Spleen (tissue), 11 donors: Measurements from ENCODE around the gene CACNA1H. TPM values are rescaled to one million over a fixed set of nuclear protein-coding genes. Genes with fewer than 3 reads are reported as not detected.
"Not testable (repeated sequence)": the region's sequence is repeated elsewhere in the genome, so short reads cannot be mapped to it uniquely, and the experiment has no call there.

Experiments
- DNase-seq: peaks from one replicate; pipeline ENCODE4 v3.0.0-alpha.2; 2020
- H3K27ac ChIP-seq, 8 donors: fragments of 200-600 bp; sonication (generic) in 7 of 8; 1 replicate in 4 of 8; 2 replicates in 4 of 8; pipeline versions ENCODE4 v1.5.0 to v1.8.0; 2016 to 2021; ENCODE audit warnings: inconsistent platforms in 4 of 8, mild to moderate bottlenecking in 4 of 8, moderate library complexity in 1 of 8
- H3K27me3 ChIP-seq, 7 donors: fragments of 200-600 bp; sonication (generic) in 6 of 7; replicated peaks in 1 of 7; 1 replicate in 4 of 7; 2 replicates in 3 of 7; pipeline versions ENCODE4 v1.5.0 to v1.8.0; 2016 to 2021; ENCODE audit warnings: inconsistent platforms in 3 of 7, mild to moderate bottlenecking in 1 of 7
- H3K36me3 ChIP-seq, 6 donors: fragments of 200-600 bp; sonication (generic) in 5 of 6; 1 replicate in 4 of 6; 2 replicates in 2 of 6; pipeline versions ENCODE4 v1.5.0 to v1.8.0; 2016 to 2021; ENCODE audit warnings: inconsistent platforms in 2 of 6
- H3K4me1 ChIP-seq, 6 donors: fragments of 200-600 bp; sonication (generic) in 5 of 6; 1 replicate in 3 of 6; 2 replicates in 3 of 6; pipeline versions ENCODE4 v1.5.0 to v1.8.0; 2016 to 2021; ENCODE audit warnings: inconsistent platforms in 3 of 6
- H3K4me3 ChIP-seq, 8 donors: fragments of 200-600 bp; sonication (generic) in 7 of 8; 1 replicate in 4 of 8; 2 replicates in 4 of 8; pipeline versions ENCODE4 v1.5.0 to v1.8.0; 2016 to 2021; ENCODE audit warnings: inconsistent platforms in 4 of 8, mild to moderate bottlenecking in 4 of 8, moderate library complexity in 2 of 8
- H3K9me3 ChIP-seq, 8 donors: fragments of 200-600 bp; sonication (generic) in 7 of 8; 1 replicate in 4 of 8; 2 replicates in 4 of 8; pipeline versions ENCODE4 v1.5.0 to v1.8.0; 2016 to 2021; ENCODE audit warnings: inconsistent platforms in 4 of 8
- POLR2A ChIP-seq, 3 donors: fragments of 450-650 bp; IDR thresholded peaks; one replicate each; pipeline ENCODE4 v1.5.1; 2017; ENCODE audit warnings: antibody characterized with exemption in 3 of 3, mild to moderate bottlenecking in 1 of 3
- POLR2AphosphoS5 ChIP-seq, 3 donors: sonication (generic); formaldehyde crosslinking; IDR thresholded peaks; one replicate each; pipeline ENCODE4 v1.5.1; 2017; ENCODE audit warnings: antibody characterized with exemption in 3 of 3
- WGBS, 5 donors: extraction: QIAGEN DNeasy Blood & Tissue Kit in 3 of 5; methylation state at CpG; one replicate each; pipeline versions ENCODE4 v1.1.5 to v1.1.7; 2013 to 2018; 5-methylcytosine and 5-hydroxymethylcytosine counted together
- intact Hi-C: fragments of 100-400 bp; cut with DNase I; formaldehyde crosslinking; loops from one replicate; pipeline ENCODE4 v1.15.0; 2023; ENCODE audit warnings: low total_unique reads
- polyA plus RNA-seq, 3 donors: library from polyadenylated mRNA; stranded (reverse); fragments of 200-250 nt; gene quantifications; one replicate each; pipeline ENCODE4 v1.2.1, GENCODE V29; 2013
- total RNA-seq, 7 donors: library from RNA; depleted of rRNA in 3 of 7; stranded (reverse); fragments of >200 nt in 3 of 7; fragmentation: NEBNext Ultra II Directional in 4 of 7; extraction: Animal tissue kit (Norgen Biotek cat#: 25700) in 4 of 7; gene quantifications; one replicate each; pipeline versions ENCODE4 v1.1.0 to v1.2.1, GENCODE V29; 2016 to 2021
- TF ChIP-seq, protein P1 (sequence below), 11 experiments: fragments of 200-600 bp in 7 of 11; fragments of 450-650 bp in 4 of 11; sonication (generic) in 4 of 11; IDR thresholded peaks in 8 of 11; conservative IDR thresholded peaks in 3 of 11; 1 replicate in 7 of 11; 2 replicates in 4 of 11; pipeline versions ENCODE4 v1.4.0 to v1.8.0; 2016 to 2021; ENCODE audit warnings: antibody characterized with exemption in 11 of 11, inconsistent platforms in 4 of 11, mild to moderate bottlenecking in 1 of 11
- donor health status: healthy with polysubstance abuse.
- donor health status: DM: no; HTN: no; CAD: no; lungs with moderate emphysema.
- donor health status: DM: no; HTN: no; CAD: no.
- donor health status: Bipolar disorder and iron deficiency.
- donor health status: healthy.
- donor health status: DM: no; HTN: no; CAD: no.
- donor health status: DM: yes; HTN: yes; CAD: no.

The CACNA1H gene
- total and polyA plus RNA-seq, 10 donors = 0.33 to 2.1 (median 0.70) TPM

- 68 to 77% (median 72%) methylated on average over 7 of the region's 7 CpGs for WGBS, 5 donors
- DNase-seq = no peak
- H3K27ac ChIP-seq = no peak overlapping the region
- peaks cover 0 to 3% (median 0%) of the 10 kb centered on the region in 8 donors for H3K9me3 ChIP-seq
- intact Hi-C loops = no loop called here
- peaks cover 0 to 1% (median 0%) of the 10 kb centered on the region in 6 donors for H3K4me1 ChIP-seq
- peaks cover 0 to 73% (median 8%) of the 10 kb centered on the region in 7 donors for H3K27me3 ChIP-seq
- H3K36me3 ChIP-seq = no peaks in the 10 kb centered on the region
- TF ChIP-seq POLR2AphosphoS5 (IDR thresholded peaks at IDR 0.05) = no peak
- no peak for TF ChIP-seq POLR2A (IDR thresholded peaks at IDR 0.05)
- TF ChIP-seq, protein P1, sequence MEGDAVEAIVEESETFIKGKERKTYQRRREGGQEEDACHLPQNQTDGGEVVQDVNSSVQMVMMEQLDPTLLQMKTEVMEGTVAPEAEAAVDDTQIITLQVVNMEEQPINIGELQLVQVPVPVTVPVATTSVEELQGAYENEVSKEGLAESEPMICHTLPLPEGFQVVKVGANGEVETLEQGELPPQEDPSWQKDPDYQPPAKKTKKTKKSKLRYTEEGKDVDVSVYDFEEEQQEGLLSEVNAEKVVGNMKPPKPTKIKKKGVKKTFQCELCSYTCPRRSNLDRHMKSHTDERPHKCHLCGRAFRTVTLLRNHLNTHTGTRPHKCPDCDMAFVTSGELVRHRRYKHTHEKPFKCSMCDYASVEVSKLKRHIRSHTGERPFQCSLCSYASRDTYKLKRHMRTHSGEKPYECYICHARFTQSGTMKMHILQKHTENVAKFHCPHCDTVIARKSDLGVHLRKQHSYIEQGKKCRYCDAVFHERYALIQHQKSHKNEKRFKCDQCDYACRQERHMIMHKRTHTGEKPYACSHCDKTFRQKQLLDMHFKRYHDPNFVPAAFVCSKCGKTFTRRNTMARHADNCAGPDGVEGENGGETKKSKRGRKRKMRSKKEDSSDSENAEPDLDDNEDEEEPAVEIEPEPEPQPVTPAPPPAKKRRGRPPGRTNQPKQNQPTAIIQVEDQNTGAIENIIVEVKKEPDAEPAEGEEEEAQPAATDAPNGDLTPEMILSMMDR (IDR thresholded peaks at IDR 0.05 in 8 of 11, conservative IDR thresholded peaks at IDR 0.05 in 3 of 11) = no peak
- no peak overlapping the region for H3K4me3 ChIP-seq
These were observed 36.5 kb downstream of the CACNA1H start for GRCh38 chr16:1189455-1189854.

GRCh38 chr16:1190789-1191188, 37.9 kb downstream of the CACNA1H start:
- H3K4me1 ChIP-seq, intact Hi-C loops, H3K36me3 ChIP-seq, DNase-seq, H3K27ac ChIP-seq, H3K9me3 ChIP-seq, H3K4me3 ChIP-seq: not testable (repeated sequence)
- peaks cover 0 to 77% (median 11%) of the 10 kb centered on the region in 7 donors for H3K27me3 ChIP-seq
- WGBS, 5 donors = 52 to 88% (median 83%) methylated on average over 2 to 11 of the region's 11 CpGs

DNA sequence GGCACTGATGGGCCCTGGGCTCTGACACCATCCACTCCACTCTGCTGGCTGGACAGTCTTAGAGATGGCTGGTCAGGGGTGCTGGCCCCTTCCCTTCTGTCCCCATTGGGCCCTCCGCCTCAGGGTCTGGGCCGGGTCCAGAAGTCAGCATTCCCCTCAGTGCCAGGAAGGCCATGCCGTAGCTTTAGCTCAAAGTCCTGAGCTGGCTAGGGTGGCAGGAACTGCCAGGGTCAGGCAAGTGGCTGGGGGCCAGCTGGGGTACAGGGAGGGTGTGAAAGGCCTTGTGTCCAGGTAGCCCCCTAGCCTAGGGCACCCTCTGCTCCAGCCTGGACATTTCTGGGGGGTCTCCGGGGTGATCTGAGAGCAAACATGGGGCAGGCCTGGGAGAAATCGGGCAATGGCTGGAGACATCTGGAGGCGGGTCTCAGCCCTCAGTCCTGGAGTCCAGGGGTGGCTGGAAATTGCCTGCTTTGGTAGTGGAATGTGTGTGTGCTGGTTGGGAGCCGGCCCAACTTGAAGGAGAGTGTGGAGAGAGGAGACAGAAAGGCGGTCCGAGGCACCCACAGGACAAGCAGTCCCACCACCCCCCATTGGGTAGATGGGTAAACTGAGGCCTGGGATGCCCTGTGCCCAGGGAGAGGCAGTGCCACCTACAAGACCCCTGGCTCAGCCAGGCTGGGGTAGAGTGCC, 39.6 kb downstream of the CACNA1H start:
- no peak for DNase-seq
- Histone ChIP-seq H3K4me3 (no peak overlapping the region), H3K36me3 (no peaks in the 10 kb centered on the region), H3K27ac (no peak overlapping the region), H3K4me1 (peaks cover 0 to 5% (median 0%) of the 10 kb centered on the region in 6 donors), H3K9me3 (no peaks in the 10 kb centered on the region), H3K27me3 (peaks cover 0 to 90% (median 7%) of the 10 kb centered on the region in 7 donors)
- TF ChIP-seq POLR2A (IDR thresholded peaks at IDR 0.05) (no peak), POLR2AphosphoS5 (IDR thresholded peaks at IDR 0.05) (no peak)
- TF ChIP-seq, protein P1 (IDR thresholded peaks at IDR 0.05 in 8 of 11, conservative IDR thresholded peaks at IDR 0.05 in 3 of 11) = no peak
- 80 to 86% (median 82%) methylated on average over 9 of the region's 9 CpGs for WGBS, 5 donors
- intact Hi-C loops = no loop called here

- TF ChIP-seq POLR2AphosphoS5 (IDR thresholded peaks at IDR 0.05) = no peak
- TF ChIP-seq, protein P1 (IDR thresholded peaks at IDR 0.05 in 8 of 11, conservative IDR thresholded peaks at IDR 0.05 in 3 of 11) = no peak
- TF ChIP-seq POLR2A (IDR thresholded peaks at IDR 0.05) = no peak
- Histone ChIP-seq H3K27me3 (peaks cover 0 to 84% (median 7%) of the 10 kb centered on the region in 7 donors), H3K27ac (no peak overlapping the region), H3K36me3 (no peaks in the 10 kb centered on the region), H3K9me3 (no peaks in the 10 kb centered on the region), H3K4me1 (peaks cover 0 to 5% (median 0%) of the 10 kb centered on the region in 6 donors), H3K4me3 (no peak overlapping the region)
- intact Hi-C loops = no loop called here
- no peak for DNase-seq
- 64 to 74% (median 68%) methylated on average over 11 to 30 of the region's 30 CpGs for WGBS, 5 donors
These were observed 40.4 kb downstream of the CACNA1H start for GRCh38 chr16:1193143-1193824.
